Activated T-helper 1 cell treated with anti-CD3 and anti-CD28 coated beads, Interleukin-12 subunit alpha, Interleukin-12 subunit beta, Interleukin-2, Interleukin-4 antibody, amounts not matched to agents 30 ng/mL and 10 ng/mL and 1 ng/mL, durations not matched to agents 14 hours and 24 hours and 36 hours (primary cell): ENCODE results near the gene HIF3A. TPM values are rescaled to one million over a fixed set of nuclear protein-coding genes. Genes with fewer than 3 reads are reported as not detected.
"Not testable (repeated sequence)": the region's sequence is repeated elsewhere in the genome, so short reads cannot be mapped to it uniquely, and the experiment has no call there.

ENCODE experiments used
- DNase-seq: peaks from one replicate; pipeline ENCODE4 v3.0.0; 2021; ENCODE audit warnings: low spot score
- H3K27ac Mint-ChIP-seq: one replicate; pipeline ENCODE4 v1.8.0; 2021; ENCODE audit warnings: mild to moderate bottlenecking, mixed read lengths
- H3K27me3 Mint-ChIP-seq: one replicate; pipeline ENCODE4 v1.8.0; 2022; ENCODE audit warnings: mild to moderate bottlenecking, moderate library complexity, mixed read lengths; ENCODE audit not compliant: insufficient read depth
- H3K36me3 Mint-ChIP-seq: one replicate; pipeline ENCODE4 v1.8.0; 2021; ENCODE audit warnings: low read depth, mixed read lengths
- H3K4me1 Mint-ChIP-seq: one replicate; pipeline ENCODE4 v1.8.0; 2021; ENCODE audit warnings: low read depth, mixed read lengths
- H3K4me3 Mint-ChIP-seq: one replicate; pipeline ENCODE4 v1.8.0; 2021; ENCODE audit warnings: mild to moderate bottlenecking, moderate library complexity, mixed read lengths
- H3K9me3 Mint-ChIP-seq: one replicate; pipeline ENCODE4 v1.8.0; 2021; ENCODE audit warnings: mixed read lengths
- intact Hi-C: fragments of 100-400 bp; cut with micrococcal nuclease; formaldehyde crosslinking; loops from one replicate; pipeline ENCODE4 v1.15.1; 2024
- total RNA-seq: library from RNA; stranded (reverse); gene quantifications from 2 replicates; pipeline ENCODE4 v1.2.3, GENCODE V29; 2022

The HIF3A gene
- total RNA-seq, 1 donor from 2014 or later, result not detected

DNA sequence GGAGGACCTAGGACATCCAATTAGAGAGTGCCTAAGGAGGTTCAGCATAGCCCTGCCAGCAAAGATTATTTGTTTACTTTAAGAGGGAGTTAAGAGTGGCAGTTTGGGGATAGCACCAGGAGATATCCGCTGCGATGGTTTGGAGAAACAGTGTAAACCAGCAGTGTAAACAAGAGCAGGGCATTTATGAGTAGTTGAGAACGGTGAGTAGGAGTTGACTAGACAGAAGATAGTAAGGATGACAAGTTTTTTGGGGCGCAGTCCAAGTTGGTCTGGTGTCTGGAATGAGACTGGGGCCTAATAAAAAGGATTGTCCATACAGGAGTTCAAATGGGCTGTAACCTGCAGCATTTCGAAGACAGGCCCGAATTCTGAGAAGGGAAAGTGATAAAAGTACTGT lies 22.9 kb upstream of the HIF3A start:
- H3K27me3 Mint-ChIP-seq, result peaks cover 45% of the 10 kb centered on the region
- H3K36me3 Mint-ChIP-seq, H3K27ac Mint-ChIP-seq, intact Hi-C loops, DNase-seq, H3K9me3 Mint-ChIP-seq, H3K4me1 Mint-ChIP-seq, H3K4me3 Mint-ChIP-seq: not testable (repeated sequence)

DNA sequence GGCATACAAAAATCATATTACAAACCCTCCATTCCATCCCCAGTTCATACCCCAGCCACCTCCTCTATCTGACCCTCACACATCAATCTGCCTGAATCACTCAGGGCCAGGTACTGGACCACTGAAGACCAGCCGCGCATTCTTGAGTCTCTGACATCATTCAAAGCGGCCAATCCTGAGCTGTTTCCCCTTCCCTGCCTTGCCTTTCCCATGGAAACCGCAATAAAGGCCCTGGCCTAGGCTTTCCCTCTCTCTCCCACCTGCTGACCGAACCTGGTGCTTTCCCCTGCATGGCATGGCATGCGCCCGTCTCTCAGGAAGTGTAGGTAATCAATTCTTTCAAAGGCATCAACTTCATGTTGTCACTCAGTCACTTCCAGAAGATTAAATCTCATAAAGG lies 17.7 kb upstream of the HIF3A start:
- H3K36me3 Mint-ChIP-seq, result no peaks in the 10 kb centered on the region
- H3K27ac Mint-ChIP-seq, result no peak overlapping the region
- H3K27me3 Mint-ChIP-seq, result peaks cover 25% of the 10 kb centered on the region
- intact Hi-C loops, result no loop called here
- no peak overlapping the region for H3K4me3 Mint-ChIP-seq
- no peaks in the 10 kb centered on the region for H3K9me3 Mint-ChIP-seq
- H3K4me1 Mint-ChIP-seq, result no peaks in the 10 kb centered on the region
- no peak for DNase-seq

DNA sequence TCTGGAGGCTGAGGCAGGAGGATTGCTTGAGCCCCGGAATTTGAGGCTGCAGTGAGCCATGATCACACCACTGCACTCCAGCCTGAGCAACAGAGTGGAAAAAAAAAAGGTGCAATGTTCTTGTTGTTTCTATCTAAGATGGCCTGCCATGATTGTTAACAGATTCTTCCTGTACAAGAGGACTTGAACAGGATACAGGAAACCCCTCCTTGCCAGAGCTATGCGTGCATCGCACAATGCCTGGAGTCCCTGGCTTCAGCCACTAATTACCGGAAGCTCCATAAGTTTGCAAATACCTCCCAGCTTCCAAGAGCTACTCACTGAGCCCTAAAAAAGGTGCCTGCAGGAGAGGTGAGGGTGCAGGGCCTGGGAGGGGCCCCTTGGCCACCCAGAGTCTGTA lies 13.1 kb upstream of the HIF3A start:
- Mint-ChIP-seq H3K9me3 (no peaks in the 10 kb centered on the region), H3K4me3 (no peak overlapping the region), H3K27ac (no peak overlapping the region), H3K27me3 (peaks cover 6% of the 10 kb centered on the region), H3K4me1 (no peaks in the 10 kb centered on the region), H3K36me3 (no peaks in the 10 kb centered on the region)
- no peak for DNase-seq
- intact Hi-C loops, result loop anchor here (5.0 kb wide), 1 partner anchor 114 kb away; no protein-coding TSS in a partner anchor

DNA sequence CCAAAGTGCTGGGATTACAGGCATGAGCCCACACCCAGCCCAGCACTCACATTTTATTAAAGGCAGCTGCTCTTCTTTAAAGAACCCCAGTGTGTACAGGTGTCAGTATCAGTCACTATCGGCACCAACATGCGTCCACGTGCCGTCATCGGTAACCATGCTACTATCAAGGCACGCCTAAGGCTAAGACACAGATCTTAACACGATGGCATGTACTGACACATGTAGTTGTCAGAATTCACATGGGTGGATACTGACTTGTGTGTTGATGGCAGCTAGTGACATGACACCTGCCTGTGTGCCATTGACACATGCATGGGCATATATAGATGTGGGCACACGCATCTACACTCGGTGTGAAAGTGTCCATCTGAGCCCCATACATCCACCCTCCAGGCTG lies 12.2 kb upstream of the HIF3A start:
- no peak for DNase-seq
- Mint-ChIP-seq H3K36me3 (no peaks in the 10 kb centered on the region), H3K9me3 (peaks cover under 1% of the 10 kb centered on the region), H3K4me3 (no peak overlapping the region), H3K27me3 (peaks cover 6% of the 10 kb centered on the region), H3K4me1 (no peaks in the 10 kb centered on the region), H3K27ac (no peak overlapping the region)
- intact Hi-C loops, result loop anchor here (5.0 kb wide), 1 partner anchor 113 kb away; no protein-coding TSS in a partner anchor

DNA sequence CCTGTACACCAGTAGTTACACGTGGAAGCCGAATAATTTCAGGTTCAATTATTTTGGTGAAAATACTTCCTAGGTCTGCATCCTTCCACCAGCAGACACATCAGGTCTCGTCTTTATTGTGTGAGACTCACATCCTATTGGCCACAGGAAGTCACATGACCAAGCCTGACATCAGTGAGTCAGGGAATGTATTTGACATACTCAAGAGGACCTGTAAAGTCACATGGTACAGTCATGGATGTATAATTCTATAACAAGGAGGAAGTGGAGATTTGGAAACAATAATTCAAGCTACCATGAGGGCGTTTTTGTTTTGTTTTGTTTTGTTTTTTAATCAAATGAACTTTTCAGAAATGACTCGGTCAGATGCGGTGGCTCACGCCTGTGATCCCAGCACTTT lies 9.3 kb upstream of the HIF3A start:
- Mint-ChIP-seq H3K36me3 (no peaks in the 10 kb centered on the region), H3K9me3 (peaks cover 7% of the 10 kb centered on the region), H3K27me3 (no peaks in the 10 kb centered on the region), H3K4me3 (no peak overlapping the region), H3K4me1 (no peaks in the 10 kb centered on the region), H3K27ac (no peak overlapping the region)
- no peak for DNase-seq
- intact Hi-C loops, result no loop called here

DNA sequence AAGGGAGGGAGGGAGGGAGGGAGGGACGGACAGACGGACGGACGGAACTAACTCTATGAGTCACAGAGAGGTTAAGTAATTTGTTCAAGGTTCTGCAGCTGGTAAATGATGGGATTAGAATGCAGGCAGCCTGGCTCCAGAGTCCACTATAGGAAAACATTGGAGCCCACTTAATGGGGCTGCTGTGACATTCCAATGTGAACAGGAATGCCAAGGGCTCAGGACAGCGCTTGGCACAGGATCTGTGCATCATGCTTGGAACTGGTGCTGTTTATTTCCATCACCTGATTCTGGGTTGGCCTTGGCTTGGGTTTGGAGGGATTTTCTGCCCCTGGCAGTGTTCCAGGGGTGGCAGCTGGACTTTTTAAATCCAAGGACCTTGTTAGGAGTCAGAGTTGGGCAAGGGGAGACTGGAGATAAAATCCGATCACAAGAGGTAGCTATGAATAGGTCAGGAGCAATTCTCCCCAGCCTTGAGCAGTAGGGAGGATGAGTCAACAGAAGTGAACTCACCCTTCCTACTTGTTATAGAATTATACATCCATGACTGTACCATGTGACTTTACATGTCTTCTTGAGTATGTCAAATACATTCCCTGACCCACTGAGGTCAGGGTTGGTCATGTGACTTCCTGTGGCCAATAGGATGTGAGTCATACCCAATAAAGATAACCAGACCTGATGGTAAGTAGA lies 7.8 kb upstream of the HIF3A start:
- intact Hi-C loops, result no loop called here
- peaks cover 7% of the 10 kb centered on the region for H3K9me3 Mint-ChIP-seq

DNA sequence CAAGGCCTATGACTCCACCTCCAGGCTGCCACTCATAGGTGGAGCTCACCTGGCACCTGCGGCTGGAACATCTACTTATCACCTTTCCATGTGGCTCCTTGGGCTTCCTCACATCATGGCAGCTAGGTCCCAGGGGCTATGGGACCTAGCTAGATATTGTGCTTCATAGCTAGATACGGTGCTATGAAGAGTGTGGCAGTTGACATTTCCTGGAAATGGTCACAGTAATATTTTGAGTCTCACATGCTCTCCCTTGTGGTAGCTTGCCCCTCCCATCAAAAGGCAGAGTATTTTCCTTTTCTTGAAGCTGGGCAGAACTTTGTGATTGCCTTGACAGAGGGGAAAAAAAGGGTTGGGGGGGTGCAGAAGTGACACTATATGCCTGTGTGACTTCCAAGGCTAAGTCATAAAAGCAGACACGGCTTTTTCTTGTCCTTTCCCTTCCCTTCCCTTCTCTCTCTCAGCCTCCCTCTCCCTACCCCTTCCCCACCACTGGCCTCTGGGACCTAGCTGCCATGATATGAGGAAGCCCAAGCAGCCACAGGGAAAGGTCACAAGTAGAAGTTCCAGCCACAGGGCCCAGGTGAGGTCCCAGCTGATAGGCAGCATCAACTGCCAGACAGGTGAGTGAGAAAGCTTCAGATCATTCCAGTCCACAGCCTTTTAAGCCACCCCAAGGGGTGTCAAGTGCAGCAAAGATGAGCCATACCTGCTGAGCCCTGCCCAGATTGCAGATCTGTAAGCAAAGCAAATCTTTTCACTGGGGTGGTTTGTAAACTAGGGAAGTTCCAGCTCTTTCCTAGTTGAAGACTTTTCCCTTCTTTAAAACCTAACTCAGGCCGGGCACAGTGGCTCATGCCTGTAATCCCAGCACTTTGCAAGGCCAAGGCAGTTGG lies 6.9 kb upstream of the HIF3A start:
- Mint-ChIP-seq H3K36me3 (no peaks in the 10 kb centered on the region), H3K4me3 (no peak overlapping the region), H3K4me1 (no peaks in the 10 kb centered on the region), H3K27ac (no peak overlapping the region), H3K27me3 (peaks cover 2% of the 10 kb centered on the region), H3K9me3 (peaks cover 7% of the 10 kb centered on the region)
- DNase-seq, result no peak
- intact Hi-C loops, result no loop called here

More for the DNA sequence above, 7.8 kb upstream of the HIF3A start:
- H3K27ac Mint-ChIP-seq, result no peak overlapping the region
- no peak overlapping the region for H3K4me3 Mint-ChIP-seq
- no peaks in the 10 kb centered on the region for H3K4me1 Mint-ChIP-seq
- H3K27me3 Mint-ChIP-seq, result no peaks in the 10 kb centered on the region
- DNase-seq, result no peak
- H3K36me3 Mint-ChIP-seq, result no peaks in the 10 kb centered on the region

DNA sequence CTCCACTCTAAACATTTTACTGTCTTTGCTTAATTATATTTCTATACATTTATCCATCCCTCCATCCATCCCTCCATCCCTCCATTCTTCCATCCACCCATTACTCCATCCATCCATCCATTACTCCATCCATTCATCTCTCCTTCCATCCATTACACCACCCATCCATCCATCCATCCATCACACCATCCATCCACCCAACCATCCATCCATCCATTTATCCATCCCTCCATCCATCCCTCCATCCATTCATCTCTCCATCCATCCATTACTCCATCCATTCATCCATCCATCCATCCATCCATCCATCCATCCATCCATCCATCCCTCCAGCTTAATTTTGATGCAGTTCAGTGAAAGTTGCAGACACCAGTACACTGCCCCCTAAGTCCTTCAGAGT lies 5.0 kb upstream of the HIF3A start:
- Mint-ChIP-seq H3K4me1 (no peaks in the 10 kb centered on the region), H3K4me3 (no peak overlapping the region), H3K27ac (no peak overlapping the region), H3K36me3 (no peaks in the 10 kb centered on the region), H3K27me3 (peaks cover 12% of the 10 kb centered on the region), H3K9me3 (peaks cover 7% of the 10 kb centered on the region)
- no peak for DNase-seq
- intact Hi-C loops, result no loop called here

DNA sequence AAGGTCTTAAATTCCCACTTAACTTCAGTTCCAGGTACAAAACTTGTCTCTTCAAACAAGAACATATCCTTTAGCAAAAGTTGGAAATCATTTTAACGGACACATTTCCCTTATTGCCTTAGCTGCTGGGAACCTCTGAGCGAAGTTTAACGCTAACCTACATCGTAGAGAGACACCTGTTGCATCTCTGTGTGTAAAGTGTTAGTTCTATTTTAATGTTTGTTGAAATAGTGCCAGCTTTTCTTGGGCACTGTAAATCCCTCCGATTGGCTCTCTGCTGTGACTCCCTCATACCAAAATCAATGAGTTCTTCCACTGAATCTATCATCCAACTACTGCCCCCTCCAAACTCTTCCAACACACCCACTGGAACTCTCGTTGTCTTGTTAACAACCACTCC lies 2.3 kb upstream of the HIF3A start:
- Mint-ChIP-seq H3K36me3 (no peaks in the 10 kb centered on the region), H3K9me3 (peaks cover 7% of the 10 kb centered on the region), H3K4me3 (no peak overlapping the region), H3K27me3 (peaks cover 21% of the 10 kb centered on the region), H3K4me1 (no peaks in the 10 kb centered on the region), H3K27ac (no peak overlapping the region)
- intact Hi-C loops, result no loop called here
- DNase-seq, result no peak

DNA sequence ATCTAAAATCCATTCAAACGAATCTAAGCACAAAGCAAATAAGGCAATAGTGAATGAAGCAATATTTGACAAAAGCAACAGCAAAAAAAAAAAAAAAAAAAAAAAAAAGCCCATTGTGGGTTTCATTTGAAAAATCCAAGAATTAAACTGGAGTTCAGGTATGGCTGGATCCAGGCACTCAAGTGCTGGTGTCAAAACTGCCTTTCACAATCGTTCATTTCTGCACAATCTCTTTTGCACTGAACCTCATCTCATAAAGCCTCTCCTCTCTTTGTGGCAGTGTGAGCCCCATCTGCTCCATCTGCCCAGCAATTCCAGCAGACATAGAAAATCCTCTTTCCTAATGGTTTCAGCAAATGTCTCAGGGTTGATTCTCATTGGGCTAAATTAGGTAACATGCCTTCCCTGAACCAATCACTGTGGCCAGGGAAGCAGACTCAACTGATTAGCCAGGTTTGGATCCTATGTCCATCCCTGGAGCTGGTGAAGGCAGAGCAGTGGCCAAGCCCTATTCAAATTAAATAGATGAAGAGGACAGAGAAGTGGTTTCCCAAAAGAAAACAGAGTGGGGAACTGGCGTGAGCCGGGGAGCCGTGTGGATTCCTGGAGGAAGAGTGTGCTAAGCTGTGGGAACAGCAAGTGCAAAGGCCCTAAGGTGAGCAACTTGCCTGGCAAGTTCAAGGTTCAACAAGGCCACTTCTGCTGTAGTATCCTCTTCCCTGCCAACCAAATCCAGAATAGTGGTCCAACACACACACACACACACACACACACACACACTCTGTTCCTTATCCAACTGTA lies 1.2 kb upstream of the HIF3A start:
- DNase-seq, result no peak
- intact Hi-C loops, result no loop called here
- H3K9me3 Mint-ChIP-seq, result no peaks in the 10 kb centered on the region
- no peaks in the 10 kb centered on the region for H3K4me1 Mint-ChIP-seq
- no peak overlapping the region for H3K4me3 Mint-ChIP-seq
- H3K27me3 Mint-ChIP-seq, result peaks cover 27% of the 10 kb centered on the region
- H3K27ac Mint-ChIP-seq, result no peak overlapping the region
- H3K36me3 Mint-ChIP-seq, result no peaks in the 10 kb centered on the region

DNA sequence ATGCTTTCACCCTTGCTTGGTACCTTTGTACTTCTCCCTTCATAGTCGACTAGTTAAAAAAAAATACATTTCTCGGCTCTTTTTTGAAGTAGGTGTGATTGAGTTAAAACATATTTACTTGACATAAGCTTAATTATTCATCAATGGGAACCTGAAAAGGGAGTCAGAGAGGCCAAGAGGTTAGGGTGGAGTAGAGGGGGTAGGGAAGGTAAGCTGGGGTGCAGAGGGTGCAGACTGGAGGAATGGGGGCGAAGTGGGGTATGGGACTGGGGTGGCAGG lies 701 bp upstream of the HIF3A start:
- no peak for DNase-seq
- Mint-ChIP-seq H3K4me1 (no peaks in the 10 kb centered on the region), H3K4me3 (no peak overlapping the region), H3K9me3 (no peaks in the 10 kb centered on the region), H3K27ac (no peak overlapping the region), H3K27me3 (peaks cover 27% of the 10 kb centered on the region), H3K36me3 (no peaks in the 10 kb centered on the region)
- intact Hi-C loops, result no loop called here

DNA sequence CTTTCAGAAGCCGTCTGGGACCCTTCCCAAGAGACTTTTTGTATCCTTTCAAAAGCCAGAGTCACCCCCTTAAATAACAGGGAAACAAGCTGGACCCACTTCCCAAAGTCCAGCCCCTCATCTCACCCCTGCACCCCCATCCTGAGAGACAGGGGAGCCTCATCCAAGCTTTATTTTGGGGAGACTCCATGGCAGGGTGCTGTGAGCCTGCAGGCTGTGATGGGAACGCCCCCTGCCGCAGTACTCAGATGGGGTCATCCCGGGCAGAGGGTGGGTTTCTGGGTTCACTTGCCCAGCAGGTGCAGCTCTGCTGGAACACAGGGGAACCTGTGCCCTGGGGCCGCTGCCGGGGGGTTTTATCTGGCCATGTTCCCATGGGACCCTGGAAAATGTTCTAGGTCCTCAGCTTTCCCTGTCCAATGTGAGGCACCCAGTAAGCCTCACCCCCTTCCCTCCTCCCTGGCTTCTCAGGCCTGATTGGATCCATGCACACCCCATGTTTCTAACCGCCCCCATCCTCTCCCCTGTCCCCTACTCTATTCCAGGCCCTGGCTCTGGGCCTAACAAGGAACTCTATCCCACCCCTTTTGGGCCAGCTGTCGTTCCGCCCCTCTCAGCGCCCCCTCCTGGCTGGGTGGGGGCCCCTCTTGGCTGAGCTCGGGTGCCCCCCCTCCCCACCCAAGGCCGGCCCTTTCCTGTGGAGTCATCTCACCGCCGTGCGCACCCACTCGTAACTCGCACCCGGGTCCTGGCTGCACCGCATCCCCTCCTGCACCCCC lies 1.0 kb downstream of the HIF3A start:
- intact Hi-C loops, result no loop called here
- Mint-ChIP-seq H3K36me3 (no peaks in the 10 kb centered on the region), H3K4me3 (no peak overlapping the region), H3K9me3 (no peaks in the 10 kb centered on the region), H3K4me1 (no peaks in the 10 kb centered on the region), H3K27ac (no peak overlapping the region), H3K27me3 (peaks cover 27% of the 10 kb centered on the region)
- no peak for DNase-seq
